ENCODE data around the gene SUPT3H. TPM values are rescaled to one million over a fixed set of nuclear protein-coding genes. Genes with fewer than 3 reads are reported as not detected.
"Not testable (repeated sequence)": the region's sequence is repeated elsewhere in the genome, so short reads cannot be mapped to it uniquely, and the experiment has no call there.

SUPT3H gene
- total RNA-seq, 1 experiment from 2014 or later = 14.8 TPM

DNA sequence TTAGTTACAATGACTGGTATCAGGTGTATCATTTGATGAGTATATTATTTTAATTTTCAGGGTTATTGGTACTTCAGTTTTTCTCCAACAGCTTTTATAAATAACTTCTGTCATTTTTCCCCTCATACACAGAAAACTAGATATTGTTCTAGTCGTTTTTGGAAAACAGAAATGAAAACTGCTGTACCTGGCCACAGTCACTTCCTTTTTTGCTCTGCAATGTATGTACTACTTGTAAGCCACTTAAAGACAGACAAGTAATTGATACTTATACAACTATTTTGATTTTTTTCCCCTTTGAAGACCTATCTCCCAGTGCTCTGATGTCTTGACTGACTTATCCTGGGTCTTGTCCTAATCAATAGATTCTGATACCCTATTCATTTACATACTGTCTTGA lies 268.2 kb downstream of the SUPT3H start:
- no peak for DNase-seq (ENCODE audit: low read depth)
- in situ Hi-C loops (cut with HindIII; ENCODE audit: low pct_unique_long_range_greater_than_20kb, low sequenced_read_pairs) = no loop called here

- DNase-seq (ENCODE audit: low read depth) = no peak
- in situ Hi-C loops (cut with HindIII; ENCODE audit: low pct_unique_long_range_greater_than_20kb, low sequenced_read_pairs) = no loop called here
These were observed 272.4 kb downstream of the SUPT3H start for GRCh38 chr6:45105170-45105820.

GRCh38 chr6:45104429-45104828 lies 273.3 kb downstream of the SUPT3H start:
- in situ Hi-C loops (cut with HindIII; ENCODE audit: low pct_unique_long_range_greater_than_20kb, low sequenced_read_pairs) = no loop called here
- DNase-seq (ENCODE audit: low read depth) = no peak

DNA sequence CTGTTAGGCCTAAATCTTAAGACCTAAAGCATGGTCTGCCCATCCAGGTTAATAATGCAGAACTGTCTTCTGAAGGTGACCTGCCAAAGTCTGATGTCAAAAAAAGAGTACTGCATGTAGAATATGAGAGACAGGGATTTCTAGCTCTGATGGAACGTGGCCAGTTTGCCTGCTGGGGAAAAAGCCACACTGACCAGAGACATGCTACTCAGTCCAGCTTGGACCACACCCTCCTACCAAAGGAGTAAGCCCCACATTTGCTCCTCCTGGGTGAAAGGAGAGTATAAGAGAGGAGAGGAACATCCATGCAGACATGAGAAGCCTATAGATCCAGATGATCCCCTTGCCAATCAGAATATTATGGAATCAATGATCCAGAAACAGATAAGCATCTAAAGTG lies 279.5 kb downstream of the SUPT3H start:
- in situ Hi-C loops (cut with HindIII; ENCODE audit: low pct_unique_long_range_greater_than_20kb, low sequenced_read_pairs) = no loop called here

DNA sequence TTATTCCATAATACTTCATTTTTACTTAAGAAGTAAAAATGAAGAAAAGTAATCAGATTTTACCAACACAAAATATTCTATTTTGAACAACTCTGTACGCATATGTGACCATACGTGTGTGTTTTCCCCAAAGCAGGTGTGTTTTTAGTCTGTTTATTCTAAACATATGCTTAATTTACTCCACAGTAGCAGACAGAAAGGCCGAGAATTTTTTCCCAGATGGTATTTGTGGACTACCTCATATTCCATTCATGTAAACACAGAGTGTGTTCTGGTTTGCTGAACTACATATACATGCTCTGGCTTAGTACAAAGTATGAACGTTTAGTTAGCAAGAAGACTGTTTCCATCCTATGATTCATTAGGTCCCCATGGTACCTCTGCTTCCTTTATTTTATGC lies 282.9 kb downstream of the SUPT3H start:
- no peak for DNase-seq (ENCODE audit: low read depth)
- in situ Hi-C loops (cut with HindIII; ENCODE audit: low pct_unique_long_range_greater_than_20kb, low sequenced_read_pairs) = no loop called here

More for the DNA sequence above, 279.5 kb downstream of the SUPT3H start:
- DNase-seq (ENCODE audit: low read depth) = no peak

DNA sequence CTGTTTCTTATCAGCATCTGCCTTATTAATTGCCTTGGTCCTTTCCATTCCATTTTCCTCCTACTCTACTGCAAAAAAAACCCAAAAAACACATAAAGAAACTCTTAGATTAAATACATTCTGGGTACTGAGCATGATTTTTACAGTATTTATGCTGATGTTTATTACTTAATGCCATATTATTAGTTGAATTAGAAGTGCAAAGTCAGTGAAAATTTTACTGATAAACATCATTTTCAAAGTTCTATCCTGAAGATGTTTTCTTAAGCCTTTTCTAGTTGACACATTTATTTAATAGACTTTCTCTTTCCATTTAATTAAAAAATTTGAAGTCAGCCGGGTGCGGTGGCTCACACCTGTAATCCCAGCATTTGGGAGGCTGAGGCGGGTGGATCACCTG lies 285.6 kb downstream of the SUPT3H start:
- in situ Hi-C loops (cut with HindIII; ENCODE audit: low pct_unique_long_range_greater_than_20kb, low sequenced_read_pairs) = no loop called here
- no peak for DNase-seq (ENCODE audit: low read depth)

DNA sequence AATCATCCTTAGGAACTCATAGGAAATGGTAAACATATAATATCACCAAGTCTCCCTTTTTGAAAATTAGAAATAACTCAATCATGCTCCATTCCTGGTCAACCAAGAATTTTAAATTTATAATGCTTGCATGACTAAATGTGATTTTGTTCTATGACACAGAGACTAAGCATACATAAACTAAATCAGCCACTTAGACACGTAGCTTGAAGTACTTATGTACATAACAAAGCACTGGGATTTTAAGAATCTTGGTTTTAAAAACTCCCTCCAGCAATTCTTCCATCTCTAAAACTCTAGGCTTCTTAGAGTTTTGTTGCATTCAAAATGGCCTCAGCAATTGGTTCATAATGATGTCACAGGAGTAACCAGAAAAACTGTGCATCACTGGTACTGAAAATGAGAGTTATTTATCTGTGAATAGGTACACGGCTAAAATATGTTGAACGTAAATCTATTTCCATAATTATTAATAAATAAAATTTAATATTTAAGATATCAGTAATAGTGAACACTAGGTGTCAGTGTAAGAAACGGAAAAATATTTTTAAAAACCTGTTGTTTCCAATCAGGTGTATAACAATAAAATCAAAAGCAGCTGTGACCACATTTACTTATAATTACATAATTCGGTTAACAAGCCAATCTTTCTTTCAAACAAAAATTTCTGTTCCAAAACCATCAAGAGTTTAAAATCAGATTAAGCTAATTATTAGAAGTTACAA lies 291.2 kb downstream of the SUPT3H start:
- in situ Hi-C loops (cut with HindIII; ENCODE audit: low pct_unique_long_range_greater_than_20kb, low sequenced_read_pairs) = no loop called here
- no peak for DNase-seq (ENCODE audit: low read depth)

DNA sequence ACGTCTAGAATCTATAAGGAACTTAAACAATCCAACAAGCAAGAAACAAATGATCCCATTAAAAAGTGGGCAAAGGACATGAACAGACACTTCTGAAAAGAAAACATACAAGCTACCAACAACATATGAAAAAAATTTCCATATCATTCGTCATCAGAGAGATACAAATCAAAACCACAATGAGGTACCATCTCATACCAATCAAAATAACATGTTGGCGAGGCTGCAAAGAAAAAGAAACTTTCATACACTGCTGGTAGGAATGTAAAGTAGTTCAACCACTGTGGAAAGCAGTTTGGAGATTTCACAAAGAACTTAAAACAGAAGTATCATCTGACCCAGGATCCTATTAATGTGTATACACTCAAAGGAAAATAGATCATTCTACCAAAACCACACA lies 293.5 kb downstream of the SUPT3H start:
- no peak for DNase-seq (ENCODE audit: low read depth)
- in situ Hi-C loops (cut with HindIII; ENCODE audit: low pct_unique_long_range_greater_than_20kb, low sequenced_read_pairs) = no loop called here

GRCh38 chr6:45082091-45082490 lies 295.6 kb downstream of the SUPT3H start:
- no peak for DNase-seq (ENCODE audit: low read depth)
- in situ Hi-C loops (cut with HindIII; ENCODE audit: low pct_unique_long_range_greater_than_20kb, low sequenced_read_pairs) = no loop called here

GRCh38 chr6:45081634-45082033 lies 296.1 kb downstream of the SUPT3H start:
- no peak for DNase-seq (ENCODE audit: low read depth)
- in situ Hi-C loops (cut with HindIII; ENCODE audit: low pct_unique_long_range_greater_than_20kb, low sequenced_read_pairs) = no loop called here

GRCh38 chr6:45078432-45078831 lies 299.3 kb downstream of the SUPT3H start:
- DNase-seq (ENCODE audit: low read depth) = no peak

GRCh38 chr6:45076217-45076930 lies 301.4 kb downstream of the SUPT3H start:
- in situ Hi-C loops (cut with HindIII; ENCODE audit: low pct_unique_long_range_greater_than_20kb, low sequenced_read_pairs) = no loop called here
- DNase-seq (ENCODE audit: low read depth) = no peak

More at GRCh38 chr6:45078432-45078831, 299.3 kb downstream of the SUPT3H start:
- in situ Hi-C loops (cut with HindIII; ENCODE audit: low pct_unique_long_range_greater_than_20kb, low sequenced_read_pairs) = no loop called here

DNA sequence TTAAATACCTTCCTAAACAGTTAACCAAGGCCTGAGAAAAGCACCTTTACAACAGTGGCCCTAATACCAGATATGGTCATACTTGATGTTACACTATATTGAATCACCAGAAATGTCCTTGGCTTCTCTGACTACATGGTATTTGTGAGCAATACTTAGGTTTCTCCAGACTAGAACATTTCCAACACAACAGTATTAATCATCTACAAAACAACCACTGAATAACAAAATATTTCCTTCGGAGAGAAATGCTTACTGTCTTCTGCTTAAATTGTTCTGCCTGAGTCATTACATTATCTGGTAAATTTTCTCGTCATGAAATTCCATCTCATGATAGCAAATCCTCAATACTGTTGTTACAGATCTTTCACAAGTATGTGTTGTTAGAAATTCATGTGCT lies 302.5 kb downstream of the SUPT3H start:
- in situ Hi-C loops (cut with HindIII; ENCODE audit: low pct_unique_long_range_greater_than_20kb, low sequenced_read_pairs) = no loop called here
- peak; percentile 14 for DNase-seq (ENCODE audit: low read depth)

- DNase-seq (ENCODE audit: low read depth) = no peak
- in situ Hi-C loops (cut with HindIII; ENCODE audit: low pct_unique_long_range_greater_than_20kb, low sequenced_read_pairs) = no loop called here
These were observed 303.3 kb downstream of the SUPT3H start for GRCh38 chr6:45074439-45074838.

- in situ Hi-C loops (cut with HindIII; ENCODE audit: low pct_unique_long_range_greater_than_20kb, low sequenced_read_pairs) = no loop called here
- no peak for DNase-seq (ENCODE audit: low read depth)
These were observed 304.0 kb downstream of the SUPT3H start for GRCh38 chr6:45073771-45074170.

GRCh38 chr6:45072673-45073072 lies 305.1 kb downstream of the SUPT3H start:
- no peak for DNase-seq (ENCODE audit: low read depth)
- in situ Hi-C loops (cut with HindIII; ENCODE audit: low pct_unique_long_range_greater_than_20kb, low sequenced_read_pairs) = no loop called here

DNA sequence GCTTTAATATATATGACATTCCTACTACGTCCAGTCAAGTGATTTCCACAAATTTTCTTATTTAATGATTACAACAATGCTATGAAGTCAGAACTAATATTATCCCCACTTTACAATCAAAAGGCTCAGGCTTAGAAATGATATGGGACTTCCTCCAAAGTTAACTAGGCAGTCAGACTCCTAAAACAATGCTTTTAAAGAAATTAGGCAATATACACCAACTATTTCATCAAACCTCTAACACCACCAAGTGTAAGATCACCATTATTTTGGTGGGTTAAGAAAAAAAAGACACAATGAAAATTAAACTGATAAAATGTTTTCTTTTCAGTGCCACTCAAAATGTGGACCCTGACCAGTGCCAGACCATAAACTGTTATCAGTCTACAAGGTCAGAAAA lies 305.7 kb downstream of the SUPT3H start:
- in situ Hi-C loops (cut with HindIII; ENCODE audit: low pct_unique_long_range_greater_than_20kb, low sequenced_read_pairs) = no loop called here
- DNase-seq (ENCODE audit: low read depth) = no peak

GRCh38 chr6:45069091-45069490 lies 308.6 kb downstream of the SUPT3H start:
- no peak for DNase-seq (ENCODE audit: low read depth)
- in situ Hi-C loops (cut with HindIII; ENCODE audit: low pct_unique_long_range_greater_than_20kb, low sequenced_read_pairs) = no loop called here

GRCh38 chr6:45067446-45067845 lies 310.3 kb downstream of the SUPT3H start:
- DNase-seq (ENCODE audit: low read depth); in situ Hi-C loops (cut with HindIII; ENCODE audit: low pct_unique_long_range_greater_than_20kb, low sequenced_read_pairs): not testable (repeated sequence)

Measured in Caki2 (cell line).